Kidney (tissue), 14 donors: ENCODE measurements around the gene GFRAL. TPM values are rescaled to one million over a fixed set of nuclear protein-coding genes. Genes with fewer than 3 reads are reported as not detected.

Experiments used
- DNase-seq, 5 donors: peaks; one replicate each; pipeline ENCODE4 v3.0.0-alpha.2; 2013 to 2020
- FAIRE-seq: peaks from 2 replicates; lab custom pipeline; 2012; peaks lifted over from hg19 to GRCh38; lab: Jason Lieb, UNC
- H3K27ac ChIP-seq, 2 donors: one replicate each; pipeline ENCODE4 v1.7.0; 2013; ENCODE audit warnings: low read depth in 2 of 2, low read length in 2 of 2, inconsistent platforms in 1 of 2
- H3K27me3 ChIP-seq: one replicate; pipeline ENCODE4 v1.7.1; 2013; ENCODE audit warnings: low read length, inconsistent platforms; ENCODE audit not compliant: control insufficient read depth, insufficient read depth
- H3K36me3 ChIP-seq, 3 donors: one replicate each; pipeline versions ENCODE4 v1.7.0 to v1.7.1; 2013; ENCODE audit warnings: low read length in 3 of 3, control low read depth in 1 of 3, inconsistent platforms in 1 of 3; ENCODE audit not compliant: insufficient read depth in 3 of 3, control insufficient read depth in 2 of 3
- H3K4me1 ChIP-seq, 3 donors: one replicate each; pipeline versions ENCODE4 v1.7.0 to v1.7.1; 2013; ENCODE audit warnings: low read length in 3 of 3, inconsistent platforms in 1 of 3, low read depth in 1 of 3; ENCODE audit not compliant: control insufficient read depth in 2 of 3, insufficient read depth in 2 of 3
- H3K4me3 ChIP-seq, 3 donors: one replicate each; pipeline versions ENCODE4 v1.7.0 to v1.8.1; 2013; ENCODE audit warnings: low read length in 3 of 3, control low read depth in 1 of 3, inconsistent platforms in 1 of 3
- H3K9ac ChIP-seq, 3 donors: one replicate each; pipeline versions ENCODE4 v1.7.0 to v1.7.1; 2013; ENCODE audit warnings: low read length in 3 of 3, control low read depth in 1 of 3, inconsistent platforms in 1 of 3
- H3K9me3 ChIP-seq, 3 donors: one replicate each; pipeline versions ENCODE4 v1.7.0 to v1.7.1; 2013; ENCODE audit warnings: low read length in 3 of 3, control low read depth in 1 of 3, inconsistent platforms in 1 of 3; ENCODE audit not compliant: control insufficient read depth in 2 of 3, insufficient read depth in 1 of 3
- intact Hi-C: fragments of 100-400 bp; cut with DNase I; formaldehyde crosslinking; loops from one replicate; pipeline ENCODE4 v1.11.1; 2022
- polyA plus RNA-seq: library from polyadenylated mRNA; stranded (reverse); fragments of 350-450 nt; fragmentation: Illumina TruSeq; extraction: RNeasy Lipid Tissue Mini Kit (QIAGEN cat#74804); gene quantifications from one replicate; pipeline ENCODE4 v1.2.3, GENCODE V29; 2014; ENCODE audit warnings: low read depth, low replicate concordance; ENCODE audit not compliant: insufficient read depth
- total RNA-seq: library from RNA; stranded (reverse); fragmentation: NEBNext Ultra II Directional; extraction: Animal tissue kit (Norgen Biotek cat#: 25700); gene quantifications from one replicate; pipeline ENCODE4 v1.2.1, GENCODE V29; 2021
- TF ChIP-seq, protein P1 (sequence below): IDR thresholded peaks from 3 replicates; pipeline ENCODE4 v1.5.1; 2012; ENCODE audit warnings: mild to moderate bottlenecking, moderate library complexity, borderline replicate concordance; ENCODE audit not compliant: insufficient read depth; ENCODE audit errors: extremely low read depth
- donor health status: control.
- donor health status: control.
- donor health status: control.
- donor health status: control.
- donor health status: control.
- donor health status: DM: yes; HTN: yes; CAD: no.
- donor health status: Normal renal cell carcinoma (clear cell type).

The GFRAL gene
- total and polyA plus RNA-seq, 2 donors from 2014 or later: not detected

DNA sequence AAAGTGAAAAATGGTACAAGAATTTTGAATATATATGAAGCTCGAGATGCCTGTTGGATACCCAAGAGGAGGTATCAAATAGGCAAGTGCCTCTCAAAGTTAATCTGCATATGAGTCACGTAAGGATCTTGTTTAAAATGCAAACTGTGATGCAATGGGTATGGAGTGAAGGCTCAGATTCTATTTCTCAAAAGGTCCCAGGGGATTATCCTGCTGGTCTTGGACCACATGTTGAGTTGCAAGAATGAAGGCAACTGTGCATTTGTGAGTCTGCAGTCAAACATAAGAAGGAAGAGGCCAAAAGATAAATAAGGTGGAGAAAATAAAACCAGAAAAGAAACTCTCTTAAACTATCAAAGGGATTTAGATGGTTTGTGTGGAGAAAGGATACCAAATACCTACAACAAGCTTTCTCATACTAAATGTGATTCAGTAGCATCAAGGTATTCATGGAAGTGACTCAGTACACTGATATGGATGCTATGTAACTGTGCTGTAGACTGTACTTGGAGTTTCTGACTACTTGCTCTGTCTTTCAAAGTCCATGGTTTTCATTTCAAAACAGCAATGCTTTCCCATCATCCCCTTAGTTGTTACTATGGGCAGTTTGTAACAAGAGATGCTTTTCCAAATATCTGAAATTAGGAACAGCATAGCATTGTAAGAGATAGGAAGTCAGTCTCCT, 106.3 kb downstream of the GFRAL start:
- H3K9me3 ChIP-seq: no peaks in the 10 kb centered on the region
- H3K27ac ChIP-seq: no peak overlapping the region
- no peak overlapping the region for H3K4me3 ChIP-seq
- H3K27me3 ChIP-seq: no peaks in the 10 kb centered on the region
- intact Hi-C loops: no loop called here
- H3K36me3 ChIP-seq: no peaks in the 10 kb centered on the region
- TF ChIP-seq, protein P1, sequence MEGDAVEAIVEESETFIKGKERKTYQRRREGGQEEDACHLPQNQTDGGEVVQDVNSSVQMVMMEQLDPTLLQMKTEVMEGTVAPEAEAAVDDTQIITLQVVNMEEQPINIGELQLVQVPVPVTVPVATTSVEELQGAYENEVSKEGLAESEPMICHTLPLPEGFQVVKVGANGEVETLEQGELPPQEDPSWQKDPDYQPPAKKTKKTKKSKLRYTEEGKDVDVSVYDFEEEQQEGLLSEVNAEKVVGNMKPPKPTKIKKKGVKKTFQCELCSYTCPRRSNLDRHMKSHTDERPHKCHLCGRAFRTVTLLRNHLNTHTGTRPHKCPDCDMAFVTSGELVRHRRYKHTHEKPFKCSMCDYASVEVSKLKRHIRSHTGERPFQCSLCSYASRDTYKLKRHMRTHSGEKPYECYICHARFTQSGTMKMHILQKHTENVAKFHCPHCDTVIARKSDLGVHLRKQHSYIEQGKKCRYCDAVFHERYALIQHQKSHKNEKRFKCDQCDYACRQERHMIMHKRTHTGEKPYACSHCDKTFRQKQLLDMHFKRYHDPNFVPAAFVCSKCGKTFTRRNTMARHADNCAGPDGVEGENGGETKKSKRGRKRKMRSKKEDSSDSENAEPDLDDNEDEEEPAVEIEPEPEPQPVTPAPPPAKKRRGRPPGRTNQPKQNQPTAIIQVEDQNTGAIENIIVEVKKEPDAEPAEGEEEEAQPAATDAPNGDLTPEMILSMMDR: no peak
- DNase-seq (no peak), FAIRE-seq (no peak)
- no peaks in the 10 kb centered on the region for H3K4me1 ChIP-seq
- no peak overlapping the region for H3K9ac ChIP-seq

DNA sequence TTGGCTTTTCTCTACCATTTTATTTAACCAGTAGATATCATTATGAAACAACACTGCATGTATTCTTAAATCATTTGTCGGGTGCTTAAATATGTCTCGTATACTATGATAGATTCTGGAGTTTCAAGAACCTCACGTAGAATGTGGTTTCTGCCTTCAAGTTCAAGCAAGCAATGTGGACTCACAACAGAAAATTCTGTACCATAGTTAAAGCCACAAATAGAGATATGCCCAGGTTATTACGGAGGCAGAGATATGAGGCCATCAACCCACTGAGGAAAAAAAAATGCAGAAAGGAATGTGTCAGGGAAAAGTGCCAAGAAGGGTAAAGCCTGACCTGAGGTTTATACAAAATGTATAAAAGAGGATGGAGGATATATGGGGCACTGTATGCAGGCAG, 109.9 kb downstream of the GFRAL start:
- no peaks in the 10 kb centered on the region for H3K9me3 ChIP-seq
- H3K27me3 ChIP-seq: no peaks in the 10 kb centered on the region
- TF ChIP-seq, protein P1: no peak
- no peak overlapping the region for H3K27ac ChIP-seq
- intact Hi-C loops: no loop called here
- no peak for FAIRE-seq
- H3K36me3 ChIP-seq: no peaks in the 10 kb centered on the region
- H3K4me1 ChIP-seq: no peaks in the 10 kb centered on the region
- H3K4me3 ChIP-seq: no peak overlapping the region
- no peak for DNase-seq
- H3K9ac ChIP-seq: no peak overlapping the region

GRCh38 chr6:55438203-55438602, 110.9 kb downstream of the GFRAL start:
- intact Hi-C loops: no loop called here

More at GRCh38 chr6:55438203-55438602, 110.9 kb downstream of the GFRAL start:
- Histone ChIP-seq H3K4me1 (no peaks in the 10 kb centered on the region), H3K27ac (no peak overlapping the region), H3K9ac (no peak overlapping the region), H3K27me3 (no peaks in the 10 kb centered on the region), H3K4me3 (no peak overlapping the region), H3K36me3 (no peaks in the 10 kb centered on the region), H3K9me3 (no peaks in the 10 kb centered on the region)
- DNase-seq (no peak), FAIRE-seq (no peak)
- TF ChIP-seq, protein P1: no peak
